Measurements from ENCODE around the gene MZT1. TPM values are rescaled to one million over a fixed set of nuclear protein-coding genes. Genes with fewer than 3 reads are reported as not detected.

MZT1 gene
- total RNA-seq, 4 donors from 2014 or later, result 3.8 to 4.3 TPM; not detected in 2

- H3K36me3 ChIP-seq, result peaks cover 0 to 63% (median 23%) of the 10 kb centered on the region in 4 donors
- intact Hi-C loops (cut with DNase I; ENCODE audit: low total_unique reads) (no loop called here), in situ Hi-C loops (cut with MboI; ENCODE audit: low pct_ligation_motif_present in 1 of 4, low pct_unique_long_range_greater_than_20kb in 1 of 4, low sequenced_read_pairs in 3 of 4) (no loop called here)
- H3K9me3 ChIP-seq, result no peaks in the 10 kb centered on the region
- H3K27me3 ChIP-seq, result no peaks in the 10 kb centered on the region
- H3K27ac ChIP-seq, result no peak overlapping the region
- WGBS, 2 donors (ENCODE audit: low coverage in 1 of 2), result 63 to 72% methylated on average over 4 of the region's 4 CpGs
- no peak for TF ChIP-seq POLR2AphosphoS5 (IDR thresholded peaks at IDR 0.05)
- TF ChIP-seq CTCF (IDR thresholded peaks at IDR 0.05), result no peak
- no peak for TF ChIP-seq EP300 (IDR thresholded peaks at IDR 0.05; ENCODE audit: low read depth)
- DNase-seq, result no peak
- no peak overlapping the region for H3K4me3 ChIP-seq
- no peaks in the 10 kb centered on the region for H3K4me1 ChIP-seq
These were observed 30.5 kb upstream of the MZT1 start for GRCh38 chr13:72757792-72758535.

DNA sequence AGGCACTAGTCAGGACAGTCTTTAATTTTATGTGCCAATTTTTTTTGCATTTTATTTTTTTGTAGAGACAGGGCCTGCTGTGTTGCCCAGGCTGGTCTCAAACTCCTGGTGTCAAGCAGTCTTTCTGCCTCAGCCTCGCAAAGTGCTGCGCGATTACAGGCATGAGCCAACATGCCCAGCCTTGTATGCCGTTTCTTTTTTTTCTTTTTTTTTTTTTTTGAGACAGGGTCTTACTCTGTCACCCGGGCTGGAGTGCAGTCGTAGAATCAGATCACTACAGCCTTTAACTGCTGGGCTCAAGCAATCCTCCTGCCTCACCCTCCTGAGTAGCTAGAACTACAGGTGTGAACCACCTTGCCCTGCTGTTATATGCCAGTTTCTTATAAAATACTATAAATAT lies 26.7 kb upstream of the MZT1 start:
- Histone ChIP-seq H3K36me3 (peaks cover 0 to 25% (median 8%) of the 10 kb centered on the region in 4 donors), H3K27me3 (no peaks in the 10 kb centered on the region), H3K9me3 (no peaks in the 10 kb centered on the region), H3K4me3 (no peak overlapping the region), H3K27ac (no peak overlapping the region), H3K4me1 (no peaks in the 10 kb centered on the region)
- DNase-seq, result no peak
- in situ Hi-C loops (cut with MboI; ENCODE audit: low pct_ligation_motif_present in 1 of 4, low pct_unique_long_range_greater_than_20kb in 1 of 4, low sequenced_read_pairs in 3 of 4) (no loop called here), intact Hi-C loops (cut with DNase I; ENCODE audit: low total_unique reads) (no loop called here)
- 93 to 96% methylated on average over 6 of the region's 6 CpGs for WGBS, 2 donors (ENCODE audit: low coverage in 1 of 2)
- no peak for TF ChIP-seq POLR2A (IDR thresholded peaks at IDR 0.05)
- no peak for TF ChIP-seq CTCF (IDR thresholded peaks at IDR 0.05)
- TF ChIP-seq POLR2AphosphoS5 (IDR thresholded peaks at IDR 0.05), result no peak
- no peak for TF ChIP-seq EP300 (IDR thresholded peaks at IDR 0.05; ENCODE audit: low read depth)

DNA sequence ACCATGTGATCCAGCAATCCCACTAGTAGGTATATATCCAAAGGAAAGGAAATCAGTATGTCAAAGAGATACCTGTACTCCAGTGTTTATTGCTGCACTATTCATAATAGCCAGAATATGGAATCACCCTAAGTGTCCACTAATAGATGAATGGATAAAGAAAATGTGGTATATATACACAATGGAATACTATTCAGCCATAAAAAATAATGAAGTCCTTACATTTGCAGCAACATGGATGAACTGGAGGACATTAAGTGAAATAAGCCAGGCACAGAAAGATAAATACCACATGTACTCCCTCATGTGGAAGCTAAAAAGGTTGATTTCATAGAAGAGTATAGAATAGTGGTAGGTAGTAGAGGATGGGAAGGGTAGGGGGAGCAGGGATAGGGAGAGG lies 23.8 kb upstream of the MZT1 start:
- intact Hi-C loops (cut with DNase I; ENCODE audit: low total_unique reads) (no loop called here), in situ Hi-C loops (cut with MboI; ENCODE audit: low pct_ligation_motif_present in 1 of 4, low pct_unique_long_range_greater_than_20kb in 1 of 4, low sequenced_read_pairs in 3 of 4) (no loop called here)
- Histone ChIP-seq H3K9me3 (no peaks in the 10 kb centered on the region), H3K36me3 (peaks cover 0 to 15% (median 7%) of the 10 kb centered on the region in 4 donors), H3K27me3 (no peaks in the 10 kb centered on the region), H3K27ac (no peak overlapping the region), H3K4me3 (no peak overlapping the region), H3K4me1 (no peaks in the 10 kb centered on the region)
- TF ChIP-seq POLR2A (IDR thresholded peaks at IDR 0.05) (no peak), POLR2AphosphoS5 (IDR thresholded peaks at IDR 0.05) (no peak), EP300 (IDR thresholded peaks at IDR 0.05; ENCODE audit: low read depth) (no peak), CTCF (IDR thresholded peaks at IDR 0.05) (no peak)
- no peak for DNase-seq

GRCh38 chr13:72745260-72745659 lies 17.8 kb upstream of the MZT1 start:
- TF ChIP-seq POLR2A (IDR thresholded peaks at IDR 0.05), result no peak
- TF ChIP-seq POLR2AphosphoS5 (IDR thresholded peaks at IDR 0.05), result no peak
- no peak for TF ChIP-seq CTCF (IDR thresholded peaks at IDR 0.05)
- TF ChIP-seq EP300 (IDR thresholded peaks at IDR 0.05; ENCODE audit: low read depth), result no peak

More at GRCh38 chr13:72745260-72745659, 17.8 kb upstream of the MZT1 start:
- Histone ChIP-seq H3K36me3 (peaks cover 0 to 17% (median 1%) of the 10 kb centered on the region in 4 donors), H3K4me3 (no peak overlapping the region), H3K9me3 (no peaks in the 10 kb centered on the region), H3K27ac (no peak overlapping the region), H3K27me3 (no peaks in the 10 kb centered on the region), H3K4me1 (no peaks in the 10 kb centered on the region)
- in situ Hi-C loops (cut with MboI; ENCODE audit: low pct_ligation_motif_present in 1 of 4, low pct_unique_long_range_greater_than_20kb in 1 of 4, low sequenced_read_pairs in 3 of 4) (no loop called here), intact Hi-C loops (cut with DNase I; ENCODE audit: low total_unique reads) (no loop called here)
- DNase-seq, result no peak
- 76 to 89% methylated on average over 1 of the region's 1 CpG for WGBS, 2 donors (ENCODE audit: low coverage in 1 of 2)

All from transverse colon (tissue), 4 donors.